H9 (cell line): Measurements from ENCODE around the gene DDRGK1. TPM values are rescaled to one million over a fixed set of nuclear protein-coding genes. Genes with fewer than 3 reads are reported as not detected.

Experiments
- DNase-seq: peaks from one replicate; pipeline ENCODE4 v3.0.0-alpha.2; 2017
- H2AFZ ChIP-seq: one replicate; pipeline ENCODE4 v1.6.1; 2013; ENCODE audit warnings: mild to moderate bottlenecking, low read length, control low read depth, moderate library complexity
- H2AK5ac ChIP-seq: 2 replicates; pipeline ENCODE4 v1.6.1; 2013; ENCODE audit warnings: low read length, control low read depth, mixed read lengths; ENCODE audit not compliant: insufficient read length
- H2BK120ac ChIP-seq: one replicate; pipeline ENCODE4 v1.6.1; 2013; ENCODE audit warnings: low read depth, mild to moderate bottlenecking, low read length, control low read depth, inconsistent platforms; ENCODE audit not compliant: poor library complexity, severe bottlenecking
- H2BK12ac ChIP-seq: 2 replicates; pipeline ENCODE4 v1.6.1; 2013; ENCODE audit warnings: low read length, control low read depth, mixed read lengths, low read depth; ENCODE audit not compliant: insufficient read length
- H2BK15ac ChIP-seq: 2 replicates; pipeline ENCODE4 v1.6.1; 2013; ENCODE audit warnings: low read depth, low read length, control low read depth
- H2BK20ac ChIP-seq: one replicate; pipeline ENCODE4 v1.6.1; 2013; ENCODE audit warnings: low read depth, mild to moderate bottlenecking, low read length, control low read depth, inconsistent platforms; ENCODE audit not compliant: poor library complexity, severe bottlenecking
- H2BK5ac ChIP-seq: 2 replicates; pipeline ENCODE4 v1.6.1; 2013; ENCODE audit warnings: low read length, control low read depth, mixed read lengths; ENCODE audit not compliant: insufficient read length
- H3K14ac ChIP-seq: 2 replicates; pipeline ENCODE4 v1.6.1; 2013; ENCODE audit warnings: low read length, control low read depth; ENCODE audit not compliant: insufficient read depth
- H3K18ac ChIP-seq: 2 replicates; pipeline ENCODE4 v1.6.1; 2013; ENCODE audit warnings: low read depth, mild to moderate bottlenecking, mixed read lengths, low read length, control low read depth; ENCODE audit not compliant: insufficient read length
- H3K23ac ChIP-seq: 2 replicates; pipeline ENCODE4 v1.6.1; 2013; ENCODE audit warnings: low read length, control low read depth, mixed read lengths, low read depth; ENCODE audit not compliant: insufficient read length
- H3K23me2 ChIP-seq: 2 replicates; pipeline ENCODE4 v1.6.1; 2013; ENCODE audit warnings: low read depth, mild to moderate bottlenecking, mixed read lengths, low read length, control low read depth; ENCODE audit not compliant: insufficient read length, poor library complexity, severe bottlenecking
- H3K27ac ChIP-seq: 2 replicates; pipeline ENCODE4 v1.5.1; 2013; ENCODE audit warnings: low read length, control low read depth, mixed read lengths, low read depth; ENCODE audit not compliant: insufficient read length
- H3K27me3 ChIP-seq: 2 replicates; pipeline ENCODE4 v1.6.1; 2013; ENCODE audit warnings: low read length, control low read depth, inconsistent platforms; ENCODE audit not compliant: insufficient read depth
- H3K4ac ChIP-seq: 2 replicates; pipeline ENCODE4 v1.6.1; 2013; ENCODE audit warnings: low read depth, mild to moderate bottlenecking, control low read depth, inconsistent platforms, low read length, moderate library complexity
- H3K4me1 ChIP-seq: 2 replicates; pipeline ENCODE4 v1.6.1; 2013; ENCODE audit warnings: low read length, control low read depth, inconsistent platforms; ENCODE audit not compliant: insufficient read depth
- H3K4me2 ChIP-seq: 2 replicates; pipeline ENCODE4 v1.6.1; 2013; ENCODE audit warnings: low read length, control low read depth, mixed read lengths; ENCODE audit not compliant: insufficient read length, insufficient read depth
- H3K56ac ChIP-seq: 2 replicates; pipeline ENCODE4 v1.6.1; 2013; ENCODE audit warnings: low read depth, mild to moderate bottlenecking, mixed read lengths, low read length, control low read depth; ENCODE audit not compliant: insufficient read length
- H3K79me1 ChIP-seq: 2 replicates; pipeline ENCODE4 v1.6.1; 2013; ENCODE audit warnings: low read depth, mild to moderate bottlenecking, moderate library complexity, low read length, control low read depth, inconsistent platforms; ENCODE audit not compliant: insufficient read depth, poor library complexity, severe bottlenecking
- H3K79me2 ChIP-seq: 2 replicates; pipeline ENCODE4 v1.6.1; 2013; ENCODE audit warnings: low read length, control low read depth, inconsistent platforms; ENCODE audit not compliant: insufficient read depth
- H3K9ac ChIP-seq: 2 replicates; pipeline ENCODE4 v1.6.1; 2013; ENCODE audit warnings: low read length, control low read depth, mixed read lengths; ENCODE audit not compliant: insufficient read length; ENCODE audit errors: extremely low read depth
- H3K9me3 ChIP-seq: one replicate; pipeline ENCODE4 v1.6.1; 2013; ENCODE audit warnings: low read depth, low read length, inconsistent platforms; ENCODE audit not compliant: control insufficient read depth
- H3T11ph ChIP-seq: one replicate; pipeline ENCODE4 v1.6.1; 2013; ENCODE audit warnings: mild to moderate bottlenecking, low read length, control low read depth, inconsistent platforms
- H4K20me1 ChIP-seq: one replicate; pipeline ENCODE4 v1.6.1; 2013; ENCODE audit not compliant: control insufficient read depth, insufficient read length, insufficient read depth
- H4K5ac ChIP-seq: 2 replicates; pipeline ENCODE4 v1.6.1; 2013; ENCODE audit warnings: low read depth, mild to moderate bottlenecking, mixed read lengths, low read length, control low read depth; ENCODE audit not compliant: insufficient read length
- H4K8ac ChIP-seq: replicated peaks from 2 replicates; pipeline ENCODE4 v1.6.1; 2013; ENCODE audit warnings: low read length, control low read depth, mixed read lengths, low read depth; ENCODE audit not compliant: insufficient read length
- H4K91ac ChIP-seq: 2 replicates; pipeline ENCODE4 v1.6.1; 2013; ENCODE audit warnings: low read depth, mild to moderate bottlenecking, moderate library complexity, mixed read lengths, low read length, control low read depth; ENCODE audit not compliant: insufficient read length
- H3K27ac Mint-ChIP-seq, 3 experiments: 2 replicates in 2 of 3; 3 replicates in 1 of 3; pipeline ENCODE4 v1.8.0; 2020 to 2021; ENCODE audit warnings: mixed read lengths in 3 of 3, mild to moderate bottlenecking in 1 of 3, moderate library complexity in 1 of 3
- H3K27me3 Mint-ChIP-seq: 2 replicates; pipeline ENCODE4 v1.8.0; 2021; ENCODE audit warnings: low read depth, mild to moderate bottlenecking, moderate library complexity, mixed read lengths
- H3K36me3 Mint-ChIP-seq, 3 experiments: 2 replicates in 2 of 3; 3 replicates in 1 of 3; pipeline ENCODE4 v1.8.0; 2020 to 2021; ENCODE audit warnings: low read depth in 3 of 3, mixed read lengths in 3 of 3; ENCODE audit not compliant: insufficient read depth in 1 of 3
- H3K4me1 Mint-ChIP-seq, 2 experiments: 2 replicates each; pipeline ENCODE4 v1.8.0; 2020; ENCODE audit warnings: mixed read lengths in 2 of 2
- H3K4me3 Mint-ChIP-seq, 2 experiments: 2 replicates in 1 of 2; 3 replicates in 1 of 2; pipeline ENCODE4 v1.8.0; 2020 to 2021; ENCODE audit warnings: mild to moderate bottlenecking in 2 of 2, mixed read lengths in 2 of 2, moderate library complexity in 1 of 2
- H3K9me3 Mint-ChIP-seq, 2 experiments: 2 replicates in 1 of 2; 3 replicates in 1 of 2; pipeline ENCODE4 v1.8.0; 2020; ENCODE audit warnings: mild to moderate bottlenecking in 2 of 2, mixed read lengths in 2 of 2, moderate library complexity in 1 of 2
- WGBS: extraction: QIAGEN DNeasy Blood & Tissue Kit; methylation state at CpG from one replicate; pipeline ENCODE4 v1.1.7; 2013; ENCODE audit warnings: missing lambda C conversion rate, low lambda C conversion rate, mixed read lengths; ENCODE audit not compliant: insufficient read length; ENCODE audit errors: extremely low coverage; 5-methylcytosine and 5-hydroxymethylcytosine counted together
- total RNA-seq: library from RNA; stranded (reverse); gene quantifications from 2 replicates; pipeline ENCODE4 v1.2.1, GENCODE V29; 2021
- TF ChIP-seq, protein P1 (sequence below): fragments of 200-600 bp; sonication (generic); conservative IDR thresholded peaks from 3 replicates; pipeline ENCODE4 v1.8.0; 2021; ENCODE audit warnings: antibody characterized with exemption, mild to moderate bottlenecking

Gene DDRGK1
- total RNA-seq, 1 experiment from 2014 or later: 58.1 TPM

- peak overlapping the region; percentile 23 to 88 (median 61); a peak in 4 of 7 replicates for H3K27ac Mint-ChIP-seq
- WGBS: no CpG with 5 or more reads among the region's 4 CpGs
Measured at GRCh38 chr20:3189561-3190131, 14.8 kb downstream of the DDRGK1 start.

More at GRCh38 chr20:3189561-3190131, 14.8 kb downstream of the DDRGK1 start:
- Mint-ChIP-seq H3K27me3 (no peaks in the 10 kb centered on the region), H3K4me1 (no peaks in the 10 kb centered on the region; a peak in 1 of 4 replicates), H3K4me3 (no peak overlapping the region), H3K9me3 (no peaks in the 10 kb centered on the region), H3K36me3 (peaks cover 32 to 52% (median 45%) of the 10 kb centered on the region in 3 experiments)
- H3K14ac ChIP-seq: no peak overlapping the region
- no peak overlapping the region for H2AK5ac ChIP-seq
- H3K18ac ChIP-seq: no peak overlapping the region
- no peak overlapping the region for H3K4me2 ChIP-seq
- H3K79me1 ChIP-seq: no peaks in the 10 kb centered on the region
- H3K9ac ChIP-seq: no peak overlapping the region
- no peak overlapping the region for H4K5ac ChIP-seq
- H2BK15ac ChIP-seq: no peak overlapping the region
- H2BK20ac ChIP-seq: no peak overlapping the region
- H3K27ac ChIP-seq: no peak overlapping the region
- H3K56ac ChIP-seq: no peak overlapping the region
- no peak overlapping the region for H2BK12ac ChIP-seq
- no peak overlapping the region for H3T11ph ChIP-seq
- H4K91ac ChIP-seq: no peak overlapping the region
- no peak overlapping the region for H3K23ac ChIP-seq
- H3K27me3 ChIP-seq: no peaks in the 10 kb centered on the region
- H3K9me3 ChIP-seq: no peaks in the 10 kb centered on the region
- no peak overlapping the region for H2AFZ ChIP-seq
- H3K23me2 ChIP-seq: no peaks in the 10 kb centered on the region
- no peaks in the 10 kb centered on the region for H3K4me1 ChIP-seq
- DNase-seq: no peak
- no peak overlapping the region for H2BK120ac ChIP-seq
- TF ChIP-seq, protein P1, sequence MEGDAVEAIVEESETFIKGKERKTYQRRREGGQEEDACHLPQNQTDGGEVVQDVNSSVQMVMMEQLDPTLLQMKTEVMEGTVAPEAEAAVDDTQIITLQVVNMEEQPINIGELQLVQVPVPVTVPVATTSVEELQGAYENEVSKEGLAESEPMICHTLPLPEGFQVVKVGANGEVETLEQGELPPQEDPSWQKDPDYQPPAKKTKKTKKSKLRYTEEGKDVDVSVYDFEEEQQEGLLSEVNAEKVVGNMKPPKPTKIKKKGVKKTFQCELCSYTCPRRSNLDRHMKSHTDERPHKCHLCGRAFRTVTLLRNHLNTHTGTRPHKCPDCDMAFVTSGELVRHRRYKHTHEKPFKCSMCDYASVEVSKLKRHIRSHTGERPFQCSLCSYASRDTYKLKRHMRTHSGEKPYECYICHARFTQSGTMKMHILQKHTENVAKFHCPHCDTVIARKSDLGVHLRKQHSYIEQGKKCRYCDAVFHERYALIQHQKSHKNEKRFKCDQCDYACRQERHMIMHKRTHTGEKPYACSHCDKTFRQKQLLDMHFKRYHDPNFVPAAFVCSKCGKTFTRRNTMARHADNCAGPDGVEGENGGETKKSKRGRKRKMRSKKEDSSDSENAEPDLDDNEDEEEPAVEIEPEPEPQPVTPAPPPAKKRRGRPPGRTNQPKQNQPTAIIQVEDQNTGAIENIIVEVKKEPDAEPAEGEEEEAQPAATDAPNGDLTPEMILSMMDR: no peak
- H4K20me1 ChIP-seq: no peaks in the 10 kb centered on the region
- no peak overlapping the region for H2BK5ac ChIP-seq
- H4K8ac ChIP-seq: no peak overlapping the region
- no peak overlapping the region for H3K4ac ChIP-seq
- no peaks in the 10 kb centered on the region for H3K79me2 ChIP-seq
